Measurements from ENCODE around the gene SAMD4B. TPM values are rescaled to one million over a fixed set of nuclear protein-coding genes. Genes with fewer than 3 reads are reported as not detected.

Gene SAMD4B
- total and polyA plus RNA-seq, 9 of the 15 experiments (the other 6 are each of a cell fraction or from before 2014, with no cell fraction given), result 3.4 to 90.5 (median 38.0) TPM

DNA sequence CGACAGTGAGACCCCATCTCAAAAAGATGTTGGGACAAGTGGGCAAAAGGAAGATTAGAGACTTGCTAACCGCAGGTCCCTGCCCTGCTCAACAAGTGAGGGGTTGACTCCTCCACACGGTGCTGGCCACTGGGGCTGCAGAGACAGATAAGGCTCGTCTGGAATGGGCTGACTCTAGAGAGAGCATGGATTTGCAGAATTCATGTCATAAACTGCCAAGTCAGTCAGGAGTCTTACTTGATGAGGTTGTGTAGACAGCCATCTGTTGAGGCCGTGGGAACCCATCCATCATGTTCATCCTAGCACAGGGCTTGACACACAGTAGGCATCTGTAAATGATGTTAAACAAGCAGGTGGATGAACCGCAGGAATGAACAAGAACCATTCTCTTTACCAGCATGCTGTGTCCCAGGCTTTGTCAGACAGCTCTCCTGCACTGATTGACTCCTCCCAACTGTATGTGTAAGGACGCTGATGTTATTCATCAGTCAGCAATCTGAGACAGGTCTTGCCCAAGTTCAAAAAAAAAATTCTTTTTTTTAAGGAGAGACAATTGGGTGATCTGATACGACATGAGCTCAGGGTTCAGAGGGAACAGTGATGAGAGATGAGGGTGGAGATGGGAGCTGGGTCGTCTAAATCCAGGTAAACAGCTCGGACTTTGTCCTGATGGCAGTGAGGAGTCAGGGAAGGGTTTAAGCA lies 39.8 kb downstream of the SAMD4B start (continued):
- no peak for TF ChIP-seq TCF7L2 (IDR thresholded peaks at IDR 0.05; ENCODE audit: low read depth, low read length)
- no peak for TF ChIP-seq TRIM28 (IDR thresholded peaks at IDR 0.05)
- TF ChIP-seq NFYB (IDR thresholded peaks at IDR 0.05; ENCODE audit: extremely low read depth, insufficient read length), result no peak
- TF ChIP-seq, protein P1, sequence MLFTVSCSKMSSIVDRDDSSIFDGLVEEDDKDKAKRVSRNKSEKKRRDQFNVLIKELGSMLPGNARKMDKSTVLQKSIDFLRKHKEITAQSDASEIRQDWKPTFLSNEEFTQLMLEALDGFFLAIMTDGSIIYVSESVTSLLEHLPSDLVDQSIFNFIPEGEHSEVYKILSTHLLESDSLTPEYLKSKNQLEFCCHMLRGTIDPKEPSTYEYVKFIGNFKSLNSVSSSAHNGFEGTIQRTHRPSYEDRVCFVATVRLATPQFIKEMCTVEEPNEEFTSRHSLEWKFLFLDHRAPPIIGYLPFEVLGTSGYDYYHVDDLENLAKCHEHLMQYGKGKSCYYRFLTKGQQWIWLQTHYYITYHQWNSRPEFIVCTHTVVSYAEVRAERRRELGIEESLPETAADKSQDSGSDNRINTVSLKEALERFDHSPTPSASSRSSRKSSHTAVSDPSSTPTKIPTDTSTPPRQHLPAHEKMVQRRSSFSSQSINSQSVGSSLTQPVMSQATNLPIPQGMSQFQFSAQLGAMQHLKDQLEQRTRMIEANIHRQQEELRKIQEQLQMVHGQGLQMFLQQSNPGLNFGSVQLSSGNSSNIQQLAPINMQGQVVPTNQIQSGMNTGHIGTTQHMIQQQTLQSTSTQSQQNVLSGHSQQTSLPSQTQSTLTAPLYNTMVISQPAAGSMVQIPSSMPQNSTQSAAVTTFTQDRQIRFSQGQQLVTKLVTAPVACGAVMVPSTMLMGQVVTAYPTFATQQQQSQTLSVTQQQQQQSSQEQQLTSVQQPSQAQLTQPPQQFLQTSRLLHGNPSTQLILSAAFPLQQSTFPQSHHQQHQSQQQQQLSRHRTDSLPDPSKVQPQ (CRISPR knock-in tag; IDR thresholded peaks at IDR 0.05; ENCODE audit: borderline replicate concordance), result no peak
- no peak for TF ChIP-seq CEBPG (CRISPR knock-in tag; IDR thresholded peaks at IDR 0.05)
- TF ChIP-seq CEBPG (tag; conservative IDR thresholded peaks at IDR 0.05 in 1 of 2, IDR thresholded peaks at IDR 0.05 in 1 of 2), result no peak
- no peak for TF ChIP-seq PREB (CRISPR knock-in tag; IDR thresholded peaks at IDR 0.05)
- peak in 1 of 2 experiments; percentile 20; a peak in 1 of 4 replicates for TF ChIP-seq NRF1 (conservative IDR thresholded peaks at IDR 0.05 in 1 of 2, IDR thresholded peaks at IDR 0.05 in 1 of 2)
- TF ChIP-seq ZNF224 (CRISPR knock-in tag; IDR thresholded peaks at IDR 0.05), result no peak
- TF ChIP-seq TCF7 (IDR thresholded peaks at IDR 0.05; ENCODE audit: borderline replicate concordance), result no peak
- TF ChIP-seq, protein P2, sequence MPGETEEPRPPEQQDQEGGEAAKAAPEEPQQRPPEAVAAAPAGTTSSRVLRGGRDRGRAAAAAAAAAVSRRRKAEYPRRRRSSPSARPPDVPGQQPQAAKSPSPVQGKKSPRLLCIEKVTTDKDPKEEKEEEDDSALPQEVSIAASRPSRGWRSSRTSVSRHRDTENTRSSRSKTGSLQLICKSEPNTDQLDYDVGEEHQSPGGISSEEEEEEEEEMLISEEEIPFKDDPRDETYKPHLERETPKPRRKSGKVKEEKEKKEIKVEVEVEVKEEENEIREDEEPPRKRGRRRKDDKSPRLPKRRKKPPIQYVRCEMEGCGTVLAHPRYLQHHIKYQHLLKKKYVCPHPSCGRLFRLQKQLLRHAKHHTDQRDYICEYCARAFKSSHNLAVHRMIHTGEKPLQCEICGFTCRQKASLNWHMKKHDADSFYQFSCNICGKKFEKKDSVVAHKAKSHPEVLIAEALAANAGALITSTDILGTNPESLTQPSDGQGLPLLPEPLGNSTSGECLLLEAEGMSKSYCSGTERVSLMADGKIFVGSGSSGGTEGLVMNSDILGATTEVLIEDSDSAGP (CRISPR knock-in tag; IDR thresholded peaks at IDR 0.05), result no peak
- TF ChIP-seq ZBTB33 (CRISPR knock-in tag; IDR thresholded peaks at IDR 0.05), result no peak
- no peak for TF ChIP-seq ZNF24 (IDR thresholded peaks at IDR 0.05)
- no peak for TF ChIP-seq HIVEP1 (CRISPR knock-in tag; IDR thresholded peaks at IDR 0.05)
- TF ChIP-seq NCOA4 (IDR thresholded peaks at IDR 0.05; ENCODE audit: partially characterized antibody), result no peak
- TF ChIP-seq NFIX (CRISPR knock-in tag; IDR thresholded peaks at IDR 0.05; ENCODE audit: low read depth), result no peak
- no peak for TF ChIP-seq ARID2 (IDR thresholded peaks at IDR 0.05)
- no peak for TF ChIP-seq MED1 (CRISPR knock-in tag; IDR thresholded peaks at IDR 0.05; ENCODE audit: borderline replicate concordance)
- TF ChIP-seq JUN (IDR thresholded peaks at IDR 0.05; ENCODE audit: borderline replicate concordance, low read depth, low read length), result no peak
- TF ChIP-seq JUN (CRISPR knock-in tag; IDR thresholded peaks at IDR 0.05; ENCODE audit: borderline replicate concordance), result no peak
- TF ChIP-seq YY1 (IDR thresholded peaks at IDR 0.05; ENCODE audit: borderline replicate concordance in 1 of 3, control insufficient read depth in 1 of 3, extremely low read depth in 1 of 3, insufficient read depth in 3 of 3, insufficient read length in 1 of 3, insufficient replicate concordance in 2 of 3, low read depth in 1 of 3, low read length in 2 of 3), result no peak

All from K562 (cell line).